NOMO-1 treated with dmso at 0.1 percent for 144 hours (cell line): ENCODE measurements around the gene TBL1X.

Source experiments
- DNase-seq: peaks from one replicate; lab custom pipeline; 2025; ENCODE audit not compliant: unreplicated experiment; lab: John Stamatoyannopoulos, UW

TBL1X gene

GRCh38 chrX:9494771-9495170 is 29.9 kb downstream of the TBL1X start:
- DNase-seq: no peak

DNA sequence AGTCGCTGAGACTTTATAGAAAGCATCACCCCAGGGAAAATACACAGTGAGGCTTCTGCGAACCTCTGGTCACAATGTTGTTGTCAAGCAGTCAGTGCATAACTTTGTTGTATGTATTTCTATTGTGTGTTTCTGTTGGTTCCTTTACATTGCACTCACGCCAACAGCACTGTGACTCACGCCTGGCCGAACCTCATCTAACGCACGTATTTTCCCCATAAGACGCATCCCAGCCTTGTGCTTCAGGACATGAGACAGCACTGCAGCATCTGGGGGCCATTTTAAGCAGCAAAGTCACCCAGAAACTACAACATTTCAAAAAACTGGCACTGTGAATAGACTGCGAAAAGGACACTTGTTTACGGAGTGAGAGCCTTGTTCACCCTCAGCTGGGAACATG is 30.6 kb downstream of the TBL1X start:
- no peak for DNase-seq

DNA sequence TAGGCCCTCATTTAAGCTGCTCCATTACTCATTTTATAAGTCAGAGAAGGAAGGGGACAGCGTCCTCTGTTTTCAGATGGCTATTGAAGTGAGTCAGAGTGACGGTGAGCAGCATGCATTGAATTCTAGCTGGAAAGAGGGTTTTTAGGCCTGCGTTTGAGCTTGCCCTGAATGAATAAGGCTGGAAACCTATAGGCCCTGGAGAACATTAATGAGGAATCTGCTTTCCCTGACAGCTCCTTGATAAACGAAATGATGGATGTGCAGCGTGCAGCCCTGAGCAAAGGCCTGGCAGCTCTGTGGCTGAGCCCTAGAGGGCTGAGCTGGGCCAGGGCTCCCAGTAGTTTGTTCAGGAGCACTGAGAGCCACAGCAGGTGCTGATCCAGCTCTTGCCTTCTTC is 33.4 kb downstream of the TBL1X start:
- DNase-seq: no peak

GRCh38 chrX:9500584-9500983 is 35.7 kb downstream of the TBL1X start:
- no peak for DNase-seq

GRCh38 chrX:9501362-9501761 is 36.5 kb downstream of the TBL1X start:
- no peak for DNase-seq

DNA sequence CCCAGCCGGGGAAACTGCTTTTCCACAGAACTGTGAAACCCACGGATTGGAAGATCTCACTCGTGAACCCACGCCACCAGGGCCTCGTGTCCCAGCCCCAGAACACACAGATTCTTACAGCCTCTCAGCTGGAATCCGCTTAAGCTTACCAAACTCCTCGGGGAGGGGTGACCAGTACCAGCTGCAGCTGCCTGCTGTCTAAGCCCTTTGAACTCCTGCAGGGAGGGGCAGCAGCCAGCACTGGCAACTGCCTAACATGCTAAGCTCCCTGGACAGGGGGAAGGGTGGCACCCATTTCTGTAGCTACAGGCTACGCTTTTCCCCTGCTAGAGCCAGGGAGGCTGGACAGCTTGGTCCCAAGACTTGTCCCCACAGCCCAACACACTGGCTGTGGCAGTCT is 38.4 kb downstream of the TBL1X start:
- no peak for DNase-seq

DNA sequence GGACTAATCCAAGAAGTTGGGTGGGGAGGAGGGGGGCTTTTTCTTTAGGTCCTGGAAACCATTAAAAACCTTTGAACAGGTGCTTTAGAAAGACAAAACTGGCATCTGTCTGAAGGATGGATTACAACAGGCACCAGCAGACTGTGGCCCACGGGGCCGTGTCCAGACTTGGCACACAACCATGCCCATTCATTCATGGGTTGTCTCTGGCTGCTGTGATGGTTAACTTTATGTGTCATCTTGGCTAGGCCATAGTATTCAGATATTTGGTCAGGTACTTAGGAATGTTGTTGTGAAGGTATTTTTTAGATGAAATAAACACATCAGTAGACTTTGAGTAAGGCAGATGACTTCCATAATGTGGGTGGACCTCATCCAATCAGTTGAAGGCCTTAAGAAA is 45.5 kb downstream of the TBL1X start:
- DNase-seq: no peak

- DNase-seq: no peak
These were observed 46.1 kb downstream of the TBL1X start for GRCh38 chrX:9510980-9511379.

- no peak for DNase-seq
These were observed 50.6 kb downstream of the TBL1X start for GRCh38 chrX:9515489-9515888.

- DNase-seq: no peak
These were observed 51.2 kb downstream of the TBL1X start for GRCh38 chrX:9515973-9516538.

GRCh38 chrX:9516635-9517034 is 51.8 kb downstream of the TBL1X start:
- no peak for DNase-seq

DNA sequence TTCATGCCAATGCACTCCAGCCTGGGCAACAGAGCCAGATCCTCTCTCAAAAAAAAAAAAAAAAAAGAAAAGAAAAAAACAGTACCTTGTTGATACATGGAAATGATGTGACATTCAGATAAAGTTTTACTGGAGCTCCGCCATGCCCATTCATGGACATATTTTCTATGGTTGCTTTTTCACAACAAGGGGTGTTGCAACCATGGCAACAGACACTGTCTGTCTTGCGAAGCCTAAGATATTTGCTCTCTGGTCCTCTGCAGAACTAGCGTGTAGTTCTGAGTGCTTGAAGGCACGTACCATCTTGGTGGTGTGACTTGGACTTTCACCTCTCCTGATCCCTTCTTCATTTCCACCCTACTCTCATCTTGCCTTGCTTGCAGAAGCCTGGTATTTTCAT is 53.2 kb downstream of the TBL1X start:
- no peak for DNase-seq

GRCh38 chrX:9518889-9519288 is 54.0 kb downstream of the TBL1X start:
- DNase-seq: no peak

DNA sequence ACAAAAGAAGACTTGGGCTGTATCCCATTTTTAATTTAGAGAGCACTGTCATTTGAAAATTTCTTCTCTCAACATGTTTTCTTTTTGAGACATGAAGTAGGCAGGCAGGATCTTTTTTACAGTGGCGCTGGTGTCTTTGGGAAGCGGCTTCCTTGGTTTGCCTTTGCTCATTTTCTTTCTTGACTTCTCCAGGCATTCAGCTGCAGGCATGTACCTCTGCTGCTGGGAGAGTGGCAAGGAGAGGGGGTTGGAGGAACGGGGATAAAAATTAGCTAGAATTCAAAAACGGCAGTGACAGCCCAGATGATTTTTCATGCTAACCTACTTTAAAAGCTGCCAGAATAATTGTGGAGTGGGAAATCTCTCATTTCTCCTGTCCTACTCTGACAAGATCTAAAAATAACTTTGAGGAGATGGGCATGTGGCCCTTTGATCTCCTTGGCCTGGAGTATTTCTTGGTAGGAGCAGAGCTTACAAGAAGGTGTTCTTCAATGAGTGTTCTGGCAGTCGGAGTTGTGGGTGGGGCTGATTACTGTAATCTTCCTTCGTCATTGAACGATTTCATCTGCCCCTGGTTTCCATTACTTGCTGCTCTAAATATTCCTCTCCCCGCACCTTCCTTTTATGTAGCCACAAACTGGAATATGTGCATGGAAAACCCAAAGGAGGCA is 54.8 kb downstream of the TBL1X start:
- DNase-seq: no peak

DNA sequence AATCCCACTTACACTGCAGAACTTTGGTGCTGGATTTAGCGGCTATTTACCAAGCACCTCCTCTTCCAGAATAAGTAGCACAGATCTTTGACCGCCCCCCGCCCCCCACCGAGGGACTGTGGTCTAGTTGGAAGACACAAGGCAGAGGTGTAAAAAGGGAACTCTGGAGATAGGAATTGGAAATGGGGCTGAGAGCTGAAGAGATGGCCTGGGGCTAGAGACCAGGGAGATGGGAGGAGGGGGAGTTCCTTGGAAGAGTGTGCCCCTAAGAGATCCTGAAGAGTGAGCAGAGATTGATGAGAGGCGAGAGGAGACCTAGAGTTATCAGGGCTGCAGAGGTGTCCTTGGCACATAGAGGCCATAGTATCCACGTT is 55.3 kb downstream of the TBL1X start:
- no peak for DNase-seq

DNA sequence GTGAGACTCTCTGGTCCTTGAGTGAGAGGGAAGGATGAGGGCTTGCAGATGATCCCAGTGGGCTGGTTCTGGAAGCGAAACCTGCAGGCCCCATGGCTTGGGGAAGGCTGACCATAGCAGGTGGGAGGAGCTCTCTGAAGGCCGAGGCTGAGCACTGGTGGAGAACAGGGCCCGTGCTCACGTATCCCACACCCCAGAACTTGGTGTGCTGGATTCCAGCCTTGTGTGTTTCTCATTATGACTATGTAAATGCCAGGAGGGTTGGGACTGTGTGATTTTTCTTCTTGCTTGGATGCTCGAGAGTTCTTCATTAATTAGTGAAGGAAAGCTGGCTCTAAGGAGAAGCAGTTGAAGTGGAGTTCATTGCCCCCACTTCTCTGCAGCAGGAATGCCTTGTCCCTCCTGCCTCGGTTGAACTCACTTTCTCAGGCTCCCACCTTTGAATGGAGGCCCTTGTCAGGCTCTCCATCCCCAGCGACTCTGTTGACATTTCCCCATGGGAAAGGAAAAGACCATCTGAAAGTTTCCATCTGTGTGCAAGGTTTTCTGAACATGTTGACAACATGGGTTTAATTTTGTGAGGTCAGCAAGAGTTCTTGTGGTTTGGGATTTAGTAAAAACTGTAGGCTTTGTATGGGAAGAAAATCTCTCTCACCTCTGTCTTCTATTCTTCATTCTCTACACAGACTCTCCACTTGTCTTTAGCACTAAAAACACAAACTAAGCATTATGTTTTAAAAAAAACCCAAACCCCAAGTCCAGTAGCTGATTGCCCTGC is 57.7 kb downstream of the TBL1X start:
- no peak for DNase-seq

DNA sequence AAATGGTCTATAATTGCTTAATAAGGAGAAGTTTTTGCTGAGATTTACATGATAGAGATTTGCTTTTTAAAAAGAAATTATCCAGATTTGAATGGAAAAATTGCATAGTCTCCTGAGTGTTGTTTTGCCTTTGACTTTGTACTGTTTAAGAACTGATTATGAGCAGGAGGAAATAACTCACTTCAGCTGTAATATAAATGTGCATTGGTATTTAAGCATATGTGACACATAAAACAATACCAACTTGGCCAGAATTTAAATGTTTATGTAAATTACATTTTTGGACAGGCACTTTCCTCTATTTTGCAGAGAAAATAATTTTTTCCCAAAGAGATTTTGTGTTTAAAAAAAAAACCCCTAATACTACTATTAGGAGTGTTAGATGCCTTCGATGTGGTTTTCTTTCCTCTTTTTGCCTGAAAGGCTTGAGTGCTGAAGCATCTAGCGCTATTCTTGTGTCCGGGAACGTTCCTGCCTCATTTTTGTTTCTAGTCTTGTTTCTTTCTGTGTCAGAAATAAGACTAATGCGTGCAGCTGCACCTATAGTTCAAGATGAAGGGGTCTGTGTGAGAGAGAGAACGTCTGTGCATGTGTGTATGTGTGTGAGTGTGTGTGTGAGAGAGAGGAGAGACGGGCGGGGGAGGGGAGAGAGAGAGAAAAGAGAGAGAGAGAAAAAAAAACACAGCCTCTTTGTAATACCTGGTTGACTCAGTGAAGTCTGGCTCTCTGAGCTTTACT is 60.8 kb downstream of the TBL1X start:
- no peak for DNase-seq

DNA sequence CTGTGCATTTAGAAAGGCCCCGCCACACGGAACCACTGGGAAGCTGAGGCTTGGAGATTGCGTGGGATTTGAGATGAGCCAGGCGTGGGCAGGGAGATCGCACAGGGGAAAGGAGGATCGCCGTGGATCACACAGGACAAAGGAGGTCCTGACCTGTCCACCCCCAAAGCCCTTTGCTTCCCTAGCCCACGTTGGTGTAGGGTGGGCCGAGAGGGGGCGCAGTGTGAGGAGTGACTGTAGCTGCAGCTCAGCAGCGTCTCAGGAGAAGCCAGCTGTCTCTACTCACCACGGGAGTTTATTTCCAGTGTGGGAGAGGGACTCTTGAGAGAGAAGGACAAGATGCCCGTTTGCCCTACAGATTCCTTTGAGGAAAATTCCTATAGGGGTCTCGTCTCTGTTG is 62.1 kb downstream of the TBL1X start:
- no peak for DNase-seq

DNA sequence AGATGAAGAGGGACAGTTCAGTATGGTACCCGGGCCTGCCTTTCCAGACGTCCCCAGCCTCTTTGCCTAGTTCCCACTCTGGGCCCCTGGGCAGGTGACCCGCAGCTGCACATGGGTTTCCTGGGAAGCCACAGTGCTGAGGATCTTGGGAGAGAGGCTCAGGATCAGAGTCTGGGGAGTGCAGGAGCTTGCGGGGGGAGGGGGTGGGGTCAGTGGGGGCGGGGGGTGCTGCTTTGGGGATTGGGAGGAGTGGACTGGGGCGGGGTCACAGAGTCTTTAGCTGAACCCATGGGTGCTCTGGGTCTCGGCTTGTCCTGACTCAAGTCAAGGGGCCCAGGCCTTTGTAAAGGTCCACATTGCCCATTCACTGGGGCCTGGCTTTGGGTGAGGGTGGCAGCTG is 63.6 kb downstream of the TBL1X start:
- DNase-seq: no peak

DNA sequence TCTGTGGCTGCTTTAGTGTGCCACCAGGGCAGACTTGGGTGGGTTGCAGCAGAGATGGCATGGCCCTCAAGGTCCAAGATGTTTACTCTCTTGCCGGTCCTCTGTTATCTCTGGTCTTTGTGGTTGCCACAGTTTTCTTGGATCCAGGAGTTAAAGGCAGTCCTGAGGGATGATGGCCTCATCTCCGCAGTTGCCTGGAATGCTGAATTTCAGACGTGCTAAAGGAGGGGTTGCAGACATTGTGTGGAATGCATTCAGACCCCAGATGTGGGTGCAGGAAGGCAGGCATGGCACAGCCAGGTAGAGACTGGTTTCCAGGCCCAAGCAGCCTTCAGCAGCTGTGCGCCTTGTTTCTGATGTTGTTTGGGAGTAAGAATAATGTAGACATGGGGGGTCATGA is 64.4 kb downstream of the TBL1X start:
- no peak for DNase-seq

DNA sequence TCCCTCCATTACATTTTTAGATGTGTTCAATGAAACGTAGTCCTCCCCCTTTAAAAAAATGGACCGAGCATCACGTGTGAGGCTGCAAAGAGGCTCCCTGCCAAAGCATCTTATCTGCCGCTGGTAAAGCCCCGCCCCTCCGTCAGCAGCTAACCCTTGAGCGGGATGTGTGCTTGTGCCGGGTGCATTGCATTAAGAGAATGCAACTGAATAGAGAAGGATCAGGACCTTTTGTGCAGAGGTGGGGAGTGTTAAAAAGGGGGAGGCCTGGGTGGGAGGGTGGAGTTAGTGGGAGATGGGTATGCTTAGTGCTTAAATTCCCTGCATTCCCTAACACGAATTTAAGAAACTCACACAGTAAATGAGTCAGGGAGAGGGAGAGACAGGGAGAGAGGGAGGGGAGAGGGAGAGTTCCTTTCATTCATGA is 66.0 kb downstream of the TBL1X start:
- DNase-seq: no peak

- DNase-seq: no peak
These were observed 67.5 kb downstream of the TBL1X start for GRCh38 chrX:9532349-9532748.
